ENCODE results near the gene RBP4.

Gene RBP4

DNA sequence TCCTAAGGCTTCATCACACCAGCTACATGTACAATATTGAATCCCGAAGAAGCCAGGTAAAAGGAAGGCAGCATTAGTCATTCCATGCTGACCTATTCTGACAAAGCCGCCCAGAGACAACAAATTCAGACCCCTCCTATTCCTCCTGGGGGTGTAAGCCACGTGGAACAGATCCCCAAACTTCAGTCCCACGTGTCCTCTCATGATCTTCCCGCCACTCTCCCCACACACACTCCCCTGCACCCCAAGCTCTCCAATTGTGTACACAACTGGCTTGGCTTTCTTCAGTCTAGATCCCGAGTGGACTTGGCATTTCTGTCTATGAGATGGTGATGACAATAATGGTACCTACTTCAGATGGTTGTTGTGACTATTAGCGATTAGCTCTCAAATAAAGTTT, 19.9 kb upstream of the RBP4 start:
- DNase-seq (ENCODE audit: low read depth), result no peak
- TF ChIP-seq, protein P1, sequence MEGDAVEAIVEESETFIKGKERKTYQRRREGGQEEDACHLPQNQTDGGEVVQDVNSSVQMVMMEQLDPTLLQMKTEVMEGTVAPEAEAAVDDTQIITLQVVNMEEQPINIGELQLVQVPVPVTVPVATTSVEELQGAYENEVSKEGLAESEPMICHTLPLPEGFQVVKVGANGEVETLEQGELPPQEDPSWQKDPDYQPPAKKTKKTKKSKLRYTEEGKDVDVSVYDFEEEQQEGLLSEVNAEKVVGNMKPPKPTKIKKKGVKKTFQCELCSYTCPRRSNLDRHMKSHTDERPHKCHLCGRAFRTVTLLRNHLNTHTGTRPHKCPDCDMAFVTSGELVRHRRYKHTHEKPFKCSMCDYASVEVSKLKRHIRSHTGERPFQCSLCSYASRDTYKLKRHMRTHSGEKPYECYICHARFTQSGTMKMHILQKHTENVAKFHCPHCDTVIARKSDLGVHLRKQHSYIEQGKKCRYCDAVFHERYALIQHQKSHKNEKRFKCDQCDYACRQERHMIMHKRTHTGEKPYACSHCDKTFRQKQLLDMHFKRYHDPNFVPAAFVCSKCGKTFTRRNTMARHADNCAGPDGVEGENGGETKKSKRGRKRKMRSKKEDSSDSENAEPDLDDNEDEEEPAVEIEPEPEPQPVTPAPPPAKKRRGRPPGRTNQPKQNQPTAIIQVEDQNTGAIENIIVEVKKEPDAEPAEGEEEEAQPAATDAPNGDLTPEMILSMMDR (conservative IDR thresholded peaks at IDR 0.05; ENCODE audit: low read depth, low read length), result no peak
- no peak overlapping the region for H3K4me3 ChIP-seq (ENCODE audit: low read depth, low read length)

DNA sequence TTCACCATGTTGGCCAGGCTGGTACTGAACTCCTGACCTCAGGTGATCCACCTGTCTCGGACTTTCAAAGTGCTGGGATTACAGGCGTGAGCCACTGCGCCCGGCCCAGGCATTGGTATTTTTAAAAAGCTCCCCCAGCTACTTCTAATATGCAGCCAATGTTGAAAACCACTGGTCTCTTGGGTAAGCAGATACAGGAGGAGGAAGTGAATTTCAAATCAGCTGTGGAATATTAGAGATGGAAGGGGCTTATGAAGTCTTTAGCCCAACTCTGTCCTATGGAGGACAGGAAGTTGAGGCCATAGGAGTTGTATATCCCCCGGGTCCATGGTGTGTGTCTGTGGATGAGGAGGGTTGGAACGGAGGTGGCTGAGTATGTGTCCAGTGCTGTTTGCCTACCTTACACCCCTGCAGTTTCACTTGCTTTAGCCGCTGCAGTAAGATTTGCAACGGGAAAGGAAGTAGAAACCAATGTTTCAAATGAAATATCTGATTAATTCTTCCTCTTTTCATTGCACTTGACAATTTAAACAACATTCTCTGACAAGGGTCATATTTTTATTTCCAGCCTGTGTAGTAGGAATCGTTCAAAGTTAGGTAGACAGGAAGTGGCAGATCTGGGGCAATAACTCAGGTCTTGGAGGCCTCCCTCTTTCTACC, 14.7 kb upstream of the RBP4 start:
- TF ChIP-seq, protein P1 (conservative IDR thresholded peaks at IDR 0.05; ENCODE audit: low read depth, low read length), result no peak

DNA sequence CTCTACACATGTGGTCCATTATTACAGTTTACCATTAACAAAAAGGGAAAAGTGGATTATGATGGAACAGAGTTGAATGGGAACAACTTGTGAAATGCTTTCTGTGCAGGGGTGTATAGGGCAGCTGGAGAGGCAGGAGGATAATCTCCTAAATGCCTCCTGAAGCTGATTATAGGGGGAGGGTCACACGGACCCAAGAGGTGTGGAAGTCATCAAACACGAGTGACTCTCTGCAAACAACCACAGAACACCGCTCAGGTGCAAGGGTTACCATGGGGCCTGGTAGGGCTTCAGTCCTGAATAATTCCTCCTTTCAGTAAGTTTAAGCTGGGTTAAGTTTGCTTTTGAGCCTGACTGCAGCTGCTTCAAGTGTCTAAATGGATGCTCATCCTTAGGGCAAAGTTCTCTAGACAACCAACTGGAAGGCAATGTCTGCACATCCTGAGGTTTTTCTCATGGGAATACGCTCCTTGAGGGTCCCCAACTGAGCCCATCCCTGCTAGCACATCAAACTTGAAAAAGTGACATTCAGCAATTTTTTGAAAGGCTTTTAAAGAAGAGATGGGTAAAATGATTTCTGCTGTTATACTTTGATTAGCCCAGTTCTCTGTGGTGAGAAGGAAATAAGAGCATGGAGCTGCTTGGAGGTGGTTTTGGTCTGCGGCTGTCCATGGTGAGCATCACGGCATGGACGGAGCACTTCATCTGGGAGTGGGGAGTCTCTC, 13.2 kb upstream of the RBP4 start:
- TF ChIP-seq, protein P1 (conservative IDR thresholded peaks at IDR 0.05; ENCODE audit: low read depth, low read length), result no peak
- DNase-seq (ENCODE audit: low read depth), result no peak
- H3K4me3 ChIP-seq (ENCODE audit: low read depth, low read length), result no peak overlapping the region

More for the DNA sequence above, 14.7 kb upstream of the RBP4 start:
- DNase-seq (ENCODE audit: low read depth), result no peak
- no peak overlapping the region for H3K4me3 ChIP-seq (ENCODE audit: low read depth, low read length)

DNA sequence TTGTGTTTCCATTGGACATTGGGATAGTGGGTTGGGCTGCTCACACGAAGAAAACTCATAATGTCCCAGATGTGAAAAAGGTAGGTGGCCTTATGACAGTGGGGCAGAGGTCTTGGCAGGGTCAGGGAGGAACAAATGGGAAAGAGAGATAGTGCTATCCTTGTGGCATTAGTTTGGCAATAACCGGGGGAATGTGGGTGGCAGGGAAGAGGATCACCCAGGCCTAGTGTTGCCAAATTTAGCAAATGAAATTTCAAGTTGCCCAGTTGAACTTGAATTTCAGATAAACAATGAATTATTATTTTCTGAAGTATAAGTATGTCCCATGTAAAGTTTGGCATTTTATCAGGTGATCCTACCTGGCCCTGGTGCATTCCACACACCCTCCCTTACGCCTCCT, 12.1 kb upstream of the RBP4 start:
- no peak for DNase-seq (ENCODE audit: low read depth)
- no peak overlapping the region for H3K4me3 ChIP-seq (ENCODE audit: low read depth, low read length)
- TF ChIP-seq, protein P1 (conservative IDR thresholded peaks at IDR 0.05; ENCODE audit: low read depth, low read length), result no peak

DNA sequence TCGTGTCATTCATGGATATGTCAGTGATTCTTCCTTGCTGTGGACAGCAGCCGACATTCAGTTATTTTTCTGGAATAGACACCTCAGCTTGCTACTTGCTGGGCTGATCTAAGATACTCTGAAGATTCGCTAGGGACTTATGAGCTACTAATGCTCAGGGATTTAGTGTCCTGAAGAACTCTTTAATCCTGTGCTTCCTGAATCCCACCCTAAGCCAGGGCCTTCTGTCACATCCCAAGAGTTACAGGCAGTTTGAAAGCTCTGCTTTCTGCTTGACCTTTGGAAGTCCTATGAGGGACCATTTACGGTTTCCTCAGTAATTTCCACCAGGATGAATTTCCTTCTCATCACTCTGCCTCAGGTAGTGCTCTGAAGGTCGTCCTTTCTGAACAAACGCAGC, 11.3 kb upstream of the RBP4 start, which contains the start of gene PDE6C:
PDE6C (plus strand) TSS at position 227 of the 400 bp plus-strand sequence. CDS start 189 bp downstream, outside the sequence.
- no peak for DNase-seq (ENCODE audit: low read depth)
- TF ChIP-seq, protein P1 (conservative IDR thresholded peaks at IDR 0.05; ENCODE audit: low read depth, low read length), result no peak
- H3K4me3 ChIP-seq (ENCODE audit: low read depth, low read length), result no peak within 1 kb of the TSS

DNA sequence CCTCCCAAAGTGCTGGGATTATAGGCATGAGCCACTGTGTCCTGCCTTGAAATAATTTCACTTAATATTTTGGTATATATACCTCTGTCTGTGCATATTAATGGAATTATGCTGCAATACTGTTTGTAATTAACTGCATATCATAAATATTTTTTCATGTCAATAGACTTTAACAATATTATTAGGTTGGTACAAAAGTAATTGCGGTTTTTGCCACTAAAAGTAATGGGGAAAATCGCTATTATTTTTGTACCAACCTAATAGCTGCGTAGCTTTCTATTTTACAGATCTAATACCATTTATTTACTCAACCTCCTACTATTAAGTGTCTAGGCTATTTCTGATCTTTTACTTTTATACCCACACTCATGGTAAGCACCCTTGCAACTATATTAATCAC, 7.4 kb upstream of the RBP4 start:
- TF ChIP-seq, protein P1 (conservative IDR thresholded peaks at IDR 0.05; ENCODE audit: low read depth, low read length), result no peak
- no peak for DNase-seq (ENCODE audit: low read depth)
- no peak overlapping the region for H3K4me3 ChIP-seq (ENCODE audit: low read depth, low read length)
